GM12878 (cell line): Measurements from ENCODE around the gene SESN1. TPM values are rescaled to one million over a fixed set of nuclear protein-coding genes. Genes with fewer than 3 reads are reported as not detected.

Source experiments
- ATAC-seq: fragments of 200-7000 bp; cut with Tn5 transposase; 3 replicates; pipeline ENCODE4 v1.9.1; 2020; ENCODE audit warnings: mild to moderate bottlenecking, moderate library complexity
- Bru-seq: library from RNA; stranded (reverse); fragments of 400-500 nt; gene quantifications from one replicate; lab custom pipeline; 2021; lab: Mats Ljungman, UMichigan
- BruChase-seq, 2 experiments: library from RNA; stranded (reverse); fragments of 400-500 nt; gene quantifications; one replicate each; lab custom pipeline; 2021; lab: Mats Ljungman, UMichigan
- BruUV-seq: library from RNA; stranded (reverse); fragments of 400-500 nt; replicated peaks from 2 replicates; lab custom pipeline; 2021; lab: Mats Ljungman, UMichigan
- CTCF ChIA-PET: fragments of 300-600 bp; sonication (Branson Sonifier 250); formaldehyde crosslinking; extraction: SDS; loops from one replicate; lab custom pipeline; 2021; ENCODE audit warnings: inconsistent platforms; lab: Yijun Ruan, JAX
- POLR2A ChIA-PET: fragments of 350-600 bp; formaldehyde crosslinking; extraction: SDS; loops from one replicate; lab custom pipeline; 2021; ENCODE audit warnings: inconsistent platforms; lab: Charles Lee
- RAD21 ChIA-PET: fragments of 300-600 bp; sonication (Branson Sonifier 250); formaldehyde crosslinking; loops from one replicate; lab custom pipeline; 2023; ENCODE audit warnings: antibody characterized with exemption; ENCODE audit not compliant: unreplicated experiment; lab: Charles Lee
- SMC1A ChIA-PET: fragments of 300-600 bp; sonication (Branson Sonifier 250); formaldehyde crosslinking; loops from one replicate; lab custom pipeline; 2023; ENCODE audit not compliant: unreplicated experiment, uncharacterized antibody; lab: Charles Lee
- DNase-seq: peaks from one replicate; pipeline ENCODE4 v3.0.0-alpha.2; 2011; ENCODE audit warnings: low read depth, low spot score
- FAIRE-seq: peaks from 3 replicates; lab custom pipeline; 2011; peaks lifted over from hg19 to GRCh38; lab: Jason Lieb, UNC
- H2AFZ ChIP-seq: 2 replicates; pipeline ENCODE4 v1.6.0; 2011; ENCODE audit warnings: low read depth, low read length, control low read depth; ENCODE audit not compliant: control insufficient read depth
- H3K27ac ChIP-seq: 2 replicates; pipeline ENCODE4 v1.5.1; 2011; ENCODE audit warnings: control low read depth; ENCODE audit not compliant: control insufficient read depth, insufficient read depth
- H3K27me3 ChIP-seq, 2 experiments: replicated peaks in 1 of 2; 2 replicates each; pipeline versions ENCODE4 v1.6.0 to v1.6.1; 2011; ENCODE audit warnings: low read length in 1 of 2; ENCODE audit not compliant: control insufficient read depth in 2 of 2, insufficient read depth in 2 of 2
- H3K36me3 ChIP-seq, 2 experiments: 2 replicates each; pipeline ENCODE4 v1.5.1; 2011; ENCODE audit warnings: low read length in 1 of 2; ENCODE audit not compliant: control insufficient read depth in 2 of 2, insufficient read depth in 2 of 2
- H3K4me1 ChIP-seq: 2 replicates; pipeline ENCODE4 v1.6.1; 2011; ENCODE audit warnings: mild to moderate bottlenecking, low read length, moderate library complexity, mixed read lengths; ENCODE audit not compliant: control insufficient read depth, insufficient read depth
- H3K4me2 ChIP-seq: 2 replicates; pipeline ENCODE4 v1.6.0; 2011; ENCODE audit warnings: control low read depth; ENCODE audit not compliant: control insufficient read depth, insufficient read depth
- H3K4me3 ChIP-seq: fragments of 200-600 bp; sonication (generic); 2 replicates; pipeline ENCODE4 v1.5.1; 2016
- H3K79me2 ChIP-seq: 2 replicates; pipeline ENCODE4 v1.6.0; 2011; ENCODE audit warnings: low read length; ENCODE audit not compliant: control insufficient read depth, insufficient read depth
- H3K9ac ChIP-seq: 2 replicates; pipeline ENCODE4 v1.8.0; 2011; ENCODE audit warnings: low read length, control low read depth, mixed read lengths; ENCODE audit not compliant: control insufficient read depth, insufficient read depth
- H3K9me3 ChIP-seq: replicated peaks from 3 replicates; pipeline ENCODE4 v1.5.1; 2011; ENCODE audit warnings: mild to moderate bottlenecking, low read length; ENCODE audit not compliant: control insufficient read depth, insufficient read depth
- H4K20me1 ChIP-seq: 2 replicates; pipeline ENCODE4 v1.6.0; 2011; ENCODE audit not compliant: control insufficient read depth, insufficient read depth
- ATF3 ChIP-seq: IDR thresholded peaks from 2 replicates; pipeline ENCODE4 v1.6.1; 2011; ENCODE audit warnings: low read depth, mild to moderate bottlenecking, low read length, moderate library complexity, borderline replicate concordance; ENCODE audit errors: extremely low read depth
- BHLHE40 ChIP-seq, 2 experiments: fragments of 450-650 bp in 1 of 2; IDR thresholded peaks; 2 replicates each; pipeline ENCODE4 v1.6.1; 2011 to 2017; ENCODE audit warnings: low read depth in 2 of 2, borderline replicate concordance in 1 of 2, improper control_type of control experiment in 1 of 2, low read length in 1 of 2, mild to moderate bottlenecking in 1 of 2
- IKZF1 ChIP-seq: fragments of 450-650 bp; conservative IDR thresholded peaks from 2 replicates; pipeline ENCODE4 v1.6.1; 2017; ENCODE audit warnings: antibody characterized with exemption, mild to moderate bottlenecking
- IRF4 ChIP-seq: IDR thresholded peaks from 2 replicates; pipeline ENCODE4 v1.6.1; 2011; ENCODE audit warnings: low read depth, low read length
- JUNB ChIP-seq: IDR thresholded peaks from 2 replicates; pipeline ENCODE4 v1.6.1; 2016; ENCODE audit warnings: antibody characterized with exemption, mild to moderate bottlenecking
- LARP7 ChIP-seq: fragments of 450-650 bp; IDR thresholded peaks from 2 replicates; pipeline ENCODE4 v1.6.1; 2017; ENCODE audit warnings: mild to moderate bottlenecking
- MLLT1 ChIP-seq: fragments of 450-650 bp; IDR thresholded peaks from 2 replicates; pipeline ENCODE4 v1.6.1; 2016; ENCODE audit warnings: mild to moderate bottlenecking
- MYC ChIP-seq: IDR thresholded peaks from 2 replicates; pipeline ENCODE4 v1.6.1; 2011; ENCODE audit warnings: mild to moderate bottlenecking, low read length, moderate library complexity, inconsistent platforms; ENCODE audit not compliant: insufficient read depth, insufficient replicate concordance, insufficient read length, severe bottlenecking
- NFXL1 ChIP-seq: fragments of 450-650 bp; IDR thresholded peaks from 2 replicates; pipeline ENCODE4 v1.6.1; 2017; ENCODE audit warnings: antibody characterized with exemption, mild to moderate bottlenecking, borderline replicate concordance
- PKNOX1 ChIP-seq: fragments of 450-650 bp; IDR thresholded peaks from 2 replicates; pipeline ENCODE4 v1.6.1; 2016; ENCODE audit warnings: mild to moderate bottlenecking
- POLR2AphosphoS5 ChIP-seq: IDR thresholded peaks from 2 replicates; pipeline ENCODE4 v1.6.1; 2011; ENCODE audit warnings: mild to moderate bottlenecking, low read length, inconsistent platforms
- SIX5 ChIP-seq: IDR thresholded peaks from 2 replicates; pipeline ENCODE4 v1.6.1; 2011; ENCODE audit warnings: mild to moderate bottlenecking, low read depth, low read length, moderate library complexity; ENCODE audit not compliant: severe bottlenecking
- TARDBP ChIP-seq: IDR thresholded peaks from 2 replicates; pipeline ENCODE4 v1.6.1; 2016; ENCODE audit warnings: borderline replicate concordance
- ZNF274 ChIP-seq: IDR thresholded peaks from one replicate; pipeline ENCODE4 v1.8.0; 2011; ENCODE audit not compliant: insufficient read length, insufficient read depth
- WGBS: methylation state at CpG from one replicate; pipeline ENCODE4 v1.1.6; 2016; ENCODE audit warnings: low lambda C conversion rate; ENCODE audit not compliant: insufficient replicate concordance, insufficient coverage; ENCODE audit errors: missing lambda C conversion rate; 5-methylcytosine and 5-hydroxymethylcytosine counted together
- in situ Hi-C: fragments of 300-500 bp; cut with MboI; formaldehyde crosslinking; loops from 9 replicates; pipeline ENCODE4 v1.14.3; 2018; ENCODE audit warnings: mixed read lengths
- intact Hi-C: fragments of 100-400 bp; cut with micrococcal nuclease; formaldehyde crosslinking; loops from one replicate; pipeline ENCODE4 v1.14.2; 2022; ENCODE audit not compliant: unreplicated experiment
- long read RNA-seq, 2 experiments: library from polyadenylated mRNA; unstranded; transcript quantifications; one replicate each; pipeline ENCODE4 v2.0.0, GENCODE V29; 2019 to 2020
- polyA minus RNA-seq, 3 experiments: library from RNA; depleted of rRNA, polyadenylated mRNA; stranded (reverse); fragments of >200 nt; gene quantifications; 2 replicates each; pipeline ENCODE4 v1.2.3, GENCODE V29; 2011
- polyA plus RNA-seq, 11 experiments: library from polyadenylated mRNA; depleted of rRNA in 4 of 11; unstranded in 6 of 11; stranded (reverse) in 5 of 11; fragments of >200 nt; fragmentation: Nextera tagmentation in 4 of 11; fragmentation: Illumina TruSeq in 1 of 11; extraction: Ambion mirVana in 4 of 11; extraction: Trizol in 1 of 11; gene quantifications; 1 replicate in 1 of 11; 2 replicates in 10 of 11; pipeline versions ENCODE4 v1.2.1 to v1.2.3, GENCODE V29; 2011 to 2016; ENCODE audit warnings: inconsistent platforms in 2 of 11, missing spikeins in 2 of 11, low read depth in 1 of 11
- total RNA-seq, 4 experiments: library from RNA; depleted of rRNA in 3 of 4; stranded (reverse); fragments of >200 nt in 3 of 4; fragmentation: Illumina TruSeq in 1 of 4; extraction: Trizol in 1 of 4; gene quantifications; 2 replicates each; pipeline versions ENCODE4 v1.2.1 to v1.2.3, GENCODE V29; 2013 to 2021

SESN1 gene
- total RNA-seq (2013; cell fraction: nucleolus; rRNA removed) = 12.5 and 14.1 TPM in 2 replicates
- total RNA-seq (2014; rRNA removed) (3.8 and 4.3 TPM in 2 replicates), total RNA-seq (2014; rRNA removed; fragmentation: Illumina TruSeq; extraction: Trizol) (3.1 and 3.2 TPM in 2 replicates), total RNA-seq (2021) (2.4 and 2.8 TPM in 2 replicates), polyA plus RNA-seq (2011; rRNA removed) (13.0 and 17.3 TPM in 2 replicates), polyA plus RNA-seq (2014; fragmentation: Illumina TruSeq; extraction: Trizol) (3.4 TPM in 2 replicates), polyA plus RNA-seq (2014; fragmentation: Nextera tagmentation; extraction: Ambion mirVana) (1 to 10 TPM; 1.3 to 1.4 TPM), polyA plus RNA-seq (2014; rRNA removed) (2.0 and 3.0 TPM in 2 replicates), polyA plus RNA-seq (2016; fragmentation: Nextera tagmentation; extraction: Ambion mirVana) (1 to 10 TPM; 6.0 to 8.3 TPM), polyA minus RNA-seq (2011; rRNA and poly(A)+ RNA removed) (8.3 and 10.6 TPM in 2 replicates), Bru-seq, nascent RNA (percentile 57 among the genes with signal in this experiment), BruChase-seq, experiment 1, labeled RNA remaining after a 6-hour chase (percentile 58 among the genes with signal in this experiment), BruChase-seq, experiment 2, labeled RNA remaining after a 2-hour chase (percentile 63 among the genes with signal in this experiment)
- 1.8 TPM for polyA plus RNA-seq (2011; ENCODE audit: low read depth)
- polyA plus RNA-seq (2011; cell fraction: cytosol; rRNA removed) = 4.1 and 5.0 TPM in 2 replicates
- polyA plus RNA-seq (2011; cell fraction: nucleus; rRNA removed) = 8.0 and 11.5 TPM in 2 replicates
- 2.8 and 5.1 TPM in 2 replicates for polyA plus RNA-seq (2012)
- 2.8 and 3.5 TPM in 2 replicates for polyA minus RNA-seq (2011; cell fraction: cytosol; rRNA and poly(A)+ RNA removed)
- 12.1 and 12.2 TPM in 2 replicates for polyA minus RNA-seq (2011; cell fraction: nucleus; rRNA and poly(A)+ RNA removed)
- long read RNA-seq, experiment 1, partial matches to known transcripts = 1 of 3 reads
- long read RNA-seq, experiment 1, other reads (novel, unspliced or antisense) = 0 of 3 reads
- long read RNA-seq, experiment 2, transcript SESN1-202 (10 exons, 2,676 nt) = major isoform, 22 of 27 reads
- long read RNA-seq, experiment 2, partial matches to known transcripts = 1 of 27 reads
- long read RNA-seq, experiment 2, other reads (novel, unspliced or antisense) = 3 of 27 reads

DNA sequence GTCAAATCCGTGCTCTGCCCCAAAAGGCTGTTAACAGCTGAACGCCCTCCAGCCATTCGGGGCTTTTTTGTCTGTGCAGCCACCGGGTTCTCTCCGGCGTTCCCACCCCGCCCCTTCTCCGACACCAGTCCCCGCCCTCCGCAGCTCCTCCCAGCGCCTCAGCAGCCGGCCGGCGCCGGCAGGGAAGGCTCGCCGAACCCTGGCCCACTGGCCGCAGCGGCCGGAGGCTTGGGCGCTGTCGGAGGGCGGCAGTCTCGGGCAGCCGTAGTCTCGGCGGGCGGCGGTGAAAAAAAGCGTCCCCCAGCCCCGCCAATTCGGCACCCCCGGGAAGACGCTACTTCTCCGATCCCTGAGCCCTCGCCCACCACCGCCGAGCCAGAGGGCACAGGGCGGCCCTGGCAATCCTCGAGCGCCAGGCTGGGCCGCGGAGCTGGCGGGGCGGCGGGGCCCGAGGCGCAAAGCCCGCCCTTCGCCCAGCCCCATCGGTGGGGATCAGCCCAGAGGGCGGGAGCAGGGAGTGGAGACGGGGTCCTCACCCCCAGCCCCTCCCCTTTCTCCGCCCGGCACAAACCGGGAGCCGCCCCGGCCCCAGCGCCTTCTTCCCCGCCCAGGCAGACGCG is at the start of gene SESN1:
SESN1 (minus strand) TSS at position 431 of the 620 bp plus-strand sequence. CDS start 773 bp downstream, outside the sequence.
- no TSS peak for BruUV-seq
- FAIRE-seq = no peak
- ChIA-PET RAD21 (interaction anchor here (0.9 to 2.6 kb wide), 10 partner anchors 10 to 288 kb away, joined by 3 to 11 read pairs (median 4); partner anchors contain the start of gene CD164), POLR2A (interaction anchor here (0.6 to 2.3 kb wide), 16 partner anchors 9 to 1046 kb away, joined by 3 to 10 read pairs (median 5); partner anchors contain the start of gene CD164), CTCF (interaction anchor here (0.9 to 8.5 kb wide), 7 partner anchors 9 to 347 kb away, joined by 3 to 38 read pairs (median 8); partner anchors contain the start of gene CD164), SMC1A (interaction anchor here (0.7 to 3.4 kb wide), 8 partner anchors 8 to 93 kb away, joined by 3 to 24 read pairs (median 7); no protein-coding TSS in a partner anchor)
- Histone ChIP-seq H4K20me1 (no peaks in the 10 kb centered on the region), H3K4me1 (no peaks in the 10 kb centered on the region), H3K27ac (peak within 1 kb of the TSS; percentile 94), H3K4me2 (peak within 1 kb of the TSS; percentile 81), H3K27me3 (no peaks in the 10 kb centered on the region), H3K9me3 (no peaks in the 10 kb centered on the region), H3K4me3 (peak within 1 kb of the TSS; percentile 90), H3K79me2 (peaks cover 10% of the 10 kb centered on the region), H2AFZ (peak within 1 kb of the TSS; percentile 100), H3K36me3 (no peaks in the 10 kb centered on the region), H3K9ac (peak within 1 kb of the TSS; percentile 91)
- WGBS = 1% methylated on average over 40 of the region's 62 CpGs
- peak; percentile 43 for DNase-seq
- ATAC-seq = peak; percentile 88
- intact Hi-C loops = loop anchor here (2.0 to 5.0 kb wide), 2 partner anchors 288 to 363 kb away; partner anchors contain the start of genes CD164 and MICAL1
- in situ Hi-C loops = loop anchor here (5.0 kb wide), 1 partner anchor 288 kb away; the partner anchor contains the start of gene CD164
- TF ChIP-seq IRF4 = no peak
- TF ChIP-seq SIX5 = no peak
- TF ChIP-seq MYC = no peak
- TF ChIP-seq NFXL1 = no peak
- no peak for TF ChIP-seq MLLT1
- TF ChIP-seq TARDBP = no peak
- TF ChIP-seq ATF3 = no peak
- TF ChIP-seq BHLHE40 (IDR thresholded peaks at IDR 0.05; ENCODE audit: borderline replicate concordance in 1 of 2, low read depth in 2 of 2, low read length in 1 of 2) = no peak; a peak in 1 of 4 replicates
- no peak for TF ChIP-seq JUNB
- 0 out of 2 replicates have a peak, but pooled peaks have one; percentile 15 for TF ChIP-seq PKNOX1
- TF ChIP-seq IKZF1 = peak; percentile 41; the same call in 1 of the 2 replicates
- TF ChIP-seq ZNF274 = no peak
- TF ChIP-seq POLR2AphosphoS5 = peak; percentile 43; the same call in 1 of the 2 replicates
- peak; percentile 85 for TF ChIP-seq LARP7
